Germinal center (tissue), 1 donor: ENCODE data around the gene AACS.
A peak's percentile ranks its signal among the peaks of the same experiment; 100 is the strongest.

ENCODE experiments used
- DNase-seq: peaks from one replicate; pipeline ENCODE4 v3.0.0; 2012; ENCODE audit warnings: mixed read lengths, low spot score

AACS gene

DNA sequence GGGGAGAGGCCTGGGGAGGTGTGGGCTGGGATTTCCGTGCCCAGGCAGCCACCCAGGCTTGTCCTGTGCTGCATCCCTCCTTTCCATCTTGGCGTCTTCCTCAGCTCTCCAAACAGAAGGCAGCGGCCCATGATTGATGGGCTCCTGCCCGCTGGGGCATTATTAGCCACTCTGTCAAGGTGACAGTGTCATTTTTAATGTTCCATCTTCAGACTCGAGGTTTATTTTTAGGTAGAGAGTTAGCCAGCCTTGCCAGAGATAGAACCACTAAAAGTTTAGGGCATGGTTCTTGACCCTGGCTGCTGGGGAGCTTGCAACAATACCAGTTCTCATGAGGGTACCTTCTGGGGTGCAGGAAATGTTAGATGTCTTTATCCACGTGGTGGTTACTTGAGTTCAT, 90.1 kb downstream of the AACS start:
- no peak for DNase-seq

GRCh38 chr12:125157177-125157576, 91.9 kb downstream of the AACS start:
- DNase-seq: no peak

DNA sequence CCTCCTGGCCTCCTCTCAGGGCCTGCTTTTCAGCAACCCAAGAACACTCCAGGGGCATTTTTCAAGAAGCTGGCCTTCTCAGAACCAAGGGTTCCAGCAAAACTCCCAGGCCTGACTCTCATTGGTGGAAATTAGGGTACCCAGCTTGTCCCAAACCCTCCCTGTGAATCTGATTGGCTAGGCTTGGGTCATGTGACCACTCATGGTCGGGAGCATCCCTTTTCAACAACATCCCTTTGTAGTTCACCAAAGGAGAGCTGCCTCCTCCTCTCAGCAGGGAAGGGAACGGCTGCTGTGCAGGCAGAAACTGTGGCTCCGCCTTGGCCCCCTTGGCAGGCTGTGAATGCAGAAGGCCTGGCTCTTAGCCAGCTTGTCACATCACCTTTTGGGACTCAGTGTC, 94.5 kb downstream of the AACS start:
- no peak for DNase-seq

GRCh38 chr12:125160281-125160955, 95.2 kb downstream of the AACS start:
- DNase-seq: no peak

DNA sequence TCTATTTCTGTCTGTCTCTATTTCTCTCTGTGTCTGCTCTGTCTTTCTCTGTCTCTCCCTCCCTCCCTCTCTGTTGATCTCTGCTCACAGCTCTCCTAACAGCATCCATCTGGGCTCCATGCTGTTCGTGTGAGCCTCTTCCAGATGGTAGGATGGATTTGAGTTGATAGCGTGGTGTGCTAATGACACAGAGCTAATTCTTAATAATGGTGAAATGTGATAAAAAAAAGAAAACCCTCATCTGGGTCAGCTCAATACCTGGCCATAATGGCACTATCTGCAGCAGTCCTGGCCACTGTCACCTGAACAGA, 96.4 kb downstream of the AACS start:
- no peak for DNase-seq

DNA sequence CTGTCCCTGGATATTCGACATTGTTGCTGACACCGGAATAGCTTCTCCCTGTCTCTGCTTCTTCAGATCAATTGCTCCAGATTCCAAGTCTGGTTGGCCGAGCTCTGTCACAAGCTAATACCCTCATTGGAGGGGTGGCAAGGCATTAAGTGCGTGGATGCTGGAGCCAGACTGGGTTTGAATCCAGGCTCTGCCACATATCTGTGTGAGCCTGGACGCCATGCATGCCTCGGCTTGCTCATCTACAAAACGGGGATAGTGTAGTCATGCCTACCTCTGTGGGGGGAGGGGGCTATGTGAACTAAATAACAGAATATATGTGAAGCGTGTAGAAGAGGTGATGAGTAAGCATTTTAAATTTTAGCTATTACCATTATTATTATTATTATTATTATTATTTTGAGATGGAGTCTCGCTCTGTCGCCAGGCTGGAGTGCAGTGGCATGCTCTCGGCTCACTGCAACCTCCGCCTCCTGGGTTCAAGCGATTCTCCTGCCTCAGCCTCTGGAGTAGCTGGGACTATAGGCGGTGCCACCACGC, 97.3 kb downstream of the AACS start:
- DNase-seq: no peak

- DNase-seq: no peak
Observed at GRCh38 chr12:125163148-125163547, 97.9 kb downstream of the AACS start.

GRCh38 chr12:125164541-125164940, 99.3 kb downstream of the AACS start:
- no peak for DNase-seq

- DNase-seq: no peak
Observed at GRCh38 chr12:125166041-125166440, 100.8 kb downstream of the AACS start.

GRCh38 chr12:125167658-125168057, 102.4 kb downstream of the AACS start:
- DNase-seq: no peak

DNA sequence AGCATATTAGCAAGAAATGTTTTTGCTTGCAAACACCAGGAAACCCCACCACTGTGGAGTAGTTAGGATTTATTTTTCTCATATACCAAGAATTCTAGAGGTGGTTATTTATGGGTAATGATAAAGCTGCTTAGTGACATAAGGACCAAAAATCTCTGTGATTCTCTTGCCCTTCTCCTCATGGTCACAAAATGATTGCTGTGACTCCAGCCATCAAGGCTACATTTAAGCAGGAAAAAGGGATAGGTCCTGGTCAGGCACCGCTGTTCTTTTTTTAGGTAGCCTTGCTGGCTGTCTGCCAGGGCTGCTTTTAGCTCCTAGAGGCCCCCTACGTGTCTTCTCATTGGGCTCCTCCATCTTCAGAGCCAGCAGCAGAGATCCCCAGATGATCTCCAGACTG, 104.2 kb downstream of the AACS start:
- DNase-seq: no peak

DNA sequence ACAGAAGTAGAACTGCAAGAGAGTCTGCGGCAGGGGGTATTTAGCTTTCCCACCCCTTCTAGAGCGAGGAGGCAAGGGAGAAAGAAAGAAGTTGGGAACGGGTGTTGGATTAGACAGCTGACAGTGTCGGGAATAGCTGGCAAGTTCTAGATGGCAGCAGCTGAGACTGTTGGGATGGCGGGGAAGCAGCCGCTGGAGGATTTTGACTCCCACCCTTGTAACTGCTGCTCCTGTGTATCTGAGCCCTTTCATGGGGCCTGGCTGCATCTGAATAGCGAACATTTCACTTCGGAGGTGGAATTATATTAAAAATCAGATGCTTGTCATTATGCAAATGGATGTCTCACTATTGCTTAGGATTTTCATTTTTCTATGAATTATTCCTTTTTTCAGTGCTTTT, 104.6 kb downstream of the AACS start:
- DNase-seq: no peak

DNA sequence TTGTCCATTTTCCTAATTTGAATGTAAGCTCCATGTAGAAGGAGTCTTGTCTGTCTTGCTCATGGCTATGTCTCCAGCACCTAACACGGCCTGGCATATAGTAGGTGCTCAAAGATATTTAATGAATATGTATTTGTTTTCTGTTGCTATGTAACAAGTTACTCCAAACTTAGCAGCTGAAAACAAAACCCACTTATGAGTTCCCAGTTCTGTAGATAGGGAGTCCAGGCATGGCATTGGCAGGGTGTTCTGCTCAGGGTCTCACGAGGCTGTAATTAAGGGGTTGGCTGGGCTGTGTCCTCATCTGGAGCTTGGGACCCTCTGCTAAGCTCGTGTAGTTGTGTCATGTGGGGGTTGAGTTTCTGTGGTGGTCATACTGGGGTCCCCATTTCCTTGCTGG, 106.0 kb downstream of the AACS start:
- DNase-seq: no peak

GRCh38 chr12:125172231-125172850, 107.1 kb downstream of the AACS start:
- DNase-seq: no peak

DNA sequence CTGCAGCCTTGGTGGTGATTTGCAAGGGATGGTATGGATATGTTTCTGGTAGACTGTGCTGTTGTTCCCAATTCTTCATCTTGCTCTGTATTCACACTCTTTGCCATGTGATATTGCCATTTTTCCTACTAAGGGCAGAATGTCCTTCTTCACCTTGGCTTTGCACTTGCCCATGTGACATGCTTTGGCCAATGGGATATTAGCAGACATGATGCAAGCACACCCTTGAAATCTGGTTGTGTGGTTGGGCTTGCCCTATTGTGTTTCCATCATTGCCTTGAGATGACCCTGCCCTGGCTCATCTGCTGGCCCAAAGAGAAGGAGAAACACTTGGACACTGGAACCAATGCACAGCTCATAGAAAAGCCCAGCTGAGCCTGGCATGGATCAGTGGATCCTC, 110.3 kb downstream of the AACS start:
- DNase-seq: no peak

- no peak for DNase-seq
Observed at GRCh38 chr12:125178222-125178621, 113.0 kb downstream of the AACS start.

DNA sequence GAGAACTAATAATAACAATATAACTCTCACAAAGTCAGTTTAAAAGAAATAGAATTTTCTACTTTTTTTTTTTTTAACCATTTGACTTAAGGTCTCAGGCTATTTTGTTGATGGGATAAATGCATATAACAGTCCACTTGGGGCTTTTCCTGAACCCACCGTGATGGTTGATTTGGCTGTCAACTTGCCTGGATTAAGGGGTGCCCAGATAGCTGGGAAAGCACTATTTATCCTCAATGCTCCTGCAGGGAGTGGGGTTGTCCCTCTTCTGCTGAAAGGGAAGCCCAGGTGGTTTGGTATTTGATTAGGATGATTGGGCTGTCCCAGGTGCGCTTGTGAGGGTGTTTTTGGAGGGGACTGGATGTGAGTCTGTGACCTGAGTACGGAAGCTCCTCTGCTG, 114.9 kb downstream of the AACS start:
- DNase-seq: no peak

- DNase-seq: no peak
Observed at GRCh38 chr12:125181107-125181506, 115.9 kb downstream of the AACS start.

GRCh38 chr12:125183187-125184067, 118.2 kb downstream of the AACS start:
- DNase-seq: peak; percentile 88

DNA sequence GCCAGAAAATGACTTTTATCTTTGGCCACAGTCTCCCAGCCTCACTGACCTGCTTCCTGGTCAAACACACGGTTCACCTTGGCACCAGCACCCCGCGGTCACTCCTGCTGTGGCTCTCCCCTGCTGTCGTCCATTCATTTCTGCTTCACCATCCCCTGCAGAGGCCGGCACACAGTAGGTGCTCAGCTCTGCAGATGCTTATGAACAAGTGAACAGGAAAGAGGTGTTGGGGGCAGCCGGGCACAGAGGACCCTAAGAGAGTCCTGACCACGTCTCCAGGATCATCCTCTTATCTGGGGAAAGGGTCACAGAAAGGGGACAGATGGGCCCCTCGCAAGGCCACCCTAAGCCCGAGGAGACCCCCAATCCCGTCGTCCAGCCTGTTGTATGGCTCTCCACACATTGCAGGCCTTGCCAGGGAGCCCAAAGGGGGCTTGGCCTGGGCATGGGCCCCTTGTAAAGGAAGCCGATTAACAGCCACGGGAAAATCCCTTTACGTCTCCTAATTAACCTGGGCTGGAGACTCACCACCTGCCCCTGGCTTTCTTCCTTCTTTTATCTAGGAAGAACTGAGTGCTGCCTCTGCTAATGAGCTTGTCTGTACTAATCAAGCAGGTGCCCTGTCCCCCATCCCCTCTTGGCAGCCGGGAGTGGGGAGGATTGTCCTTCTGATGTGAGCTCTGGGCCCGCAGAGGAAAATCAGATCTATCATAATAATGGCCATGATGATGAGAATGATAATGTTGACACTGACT, 119.2 kb downstream of the AACS start:
- DNase-seq: no peak

- no peak for DNase-seq
Observed at GRCh38 chr12:125185311-125185739, 120.1 kb downstream of the AACS start.
